ENCODE data around the gene C22orf23.

The C22orf23 gene

GRCh38 chr22:37953437-37954179, at the start of gene C22orf23, which contains the start of gene POLR2F:
Gene C22orf23 (minus strand): TSS chr22:37953601. CDS start chr22:37953149, 452 bp downstream.
Gene POLR2F (plus strand): TSS chr22:37953699. CDS start chr22:37953788, 89 bp downstream.
- peak; percentile 91 for DNase-seq (ENCODE audit: extremely low read depth, low read depth)
- H3K4me3 ChIP-seq (replicated peaks; ENCODE audit: low read depth, low read length), result peak within 1 kb of the TSS; percentile 89
- no peak for TF ChIP-seq CTCF (IDR thresholded peaks at IDR 0.05; ENCODE audit: low read depth, low read length, missing control alignments)

GRCh38 chr22:37999640-38000272, 46.4 kb upstream of the C22orf23 start:
- TF ChIP-seq CTCF (IDR thresholded peaks at IDR 0.05; ENCODE audit: low read depth, low read length, missing control alignments), result no peak
- no peak for DNase-seq (ENCODE audit: extremely low read depth, low read depth)
- no peak overlapping the region for H3K4me3 ChIP-seq (replicated peaks; ENCODE audit: low read depth, low read length)

GRCh38 chr22:37999236-37999635, 45.8 kb upstream of the C22orf23 start:
- H3K4me3 ChIP-seq (replicated peaks; ENCODE audit: low read depth, low read length), result no peak overlapping the region
- no peak for DNase-seq (ENCODE audit: extremely low read depth, low read depth)
- TF ChIP-seq CTCF (IDR thresholded peaks at IDR 0.05; ENCODE audit: low read depth, low read length, missing control alignments), result no peak

GRCh38 chr22:37998543-37998942, 45.1 kb upstream of the C22orf23 start:
- no peak for DNase-seq (ENCODE audit: extremely low read depth, low read depth)
- TF ChIP-seq CTCF (IDR thresholded peaks at IDR 0.05; ENCODE audit: low read depth, low read length, missing control alignments), result no peak
- no peak overlapping the region for H3K4me3 ChIP-seq (replicated peaks; ENCODE audit: low read depth, low read length)

GRCh38 chr22:37996515-37997246, 43.3 kb upstream of the C22orf23 start:
- H3K4me3 ChIP-seq (replicated peaks; ENCODE audit: low read depth, low read length), result no peak overlapping the region
- no peak for DNase-seq (ENCODE audit: extremely low read depth, low read depth)
- TF ChIP-seq CTCF (IDR thresholded peaks at IDR 0.05; ENCODE audit: low read depth, low read length, missing control alignments), result no peak

GRCh38 chr22:37996079-37996478, 42.7 kb upstream of the C22orf23 start:
- no peak for DNase-seq (ENCODE audit: extremely low read depth, low read depth)
- TF ChIP-seq CTCF (IDR thresholded peaks at IDR 0.05; ENCODE audit: low read depth, low read length, missing control alignments), result no peak
- H3K4me3 ChIP-seq (replicated peaks; ENCODE audit: low read depth, low read length), result no peak overlapping the region
